B cell (primary cell): ENCODE results near the gene ATP8A2. TPM values are rescaled to one million over a fixed set of nuclear protein-coding genes. Genes with fewer than 3 reads are reported as not detected.

Source experiments
- ATAC-seq: fragments of 200-7000 bp; cut with Tn5 transposase; one replicate; pipeline ENCODE4 v1.10.0; 2021; ENCODE audit warnings: low read depth, mild to moderate bottlenecking, moderate number of reproducible peaks, moderate library complexity
- CTCF ChIA-PET: fragments of 350-600 bp; sonication (Branson Sonifier 250); formaldehyde crosslinking; loops from one replicate; lab custom pipeline; 2021; ENCODE audit warnings: antibody characterized with exemption, inconsistent platforms; lab: Charles Lee
- POLR2A ChIA-PET: fragments of 350-600 bp; sonication (Branson Sonifier 250); formaldehyde crosslinking; loops from one replicate; lab custom pipeline; 2021; ENCODE audit warnings: antibody characterized with exemption; lab: Charles Lee
- DNase-seq: peaks from one replicate; pipeline ENCODE4 v3.0.0; 2013
- H2AFZ ChIP-seq: 2 replicates; pipeline ENCODE4 v1.6.1; 2012; ENCODE audit warnings: mild to moderate bottlenecking, low read depth, low read length; ENCODE audit not compliant: insufficient read depth, poor library complexity, severe bottlenecking
- H3K27ac ChIP-seq, 2 donors: 1 replicate in 1 of 2; 2 replicates in 1 of 2; pipeline ENCODE4 v1.5.1; 2012 to 2013; ENCODE audit warnings: low read length in 2 of 2, mild to moderate bottlenecking in 2 of 2, moderate library complexity in 1 of 2
- H3K27me3 ChIP-seq, 4 experiments: fragments of 200-600 bp in 1 of 4; sonication (generic) in 1 of 4; replicated peaks in 1 of 4; 1 replicate in 2 of 4; 2 replicates in 2 of 4; pipeline versions ENCODE4 v1.6.1 to v1.7.0; 2013 to 2016; ENCODE audit warnings: low read length in 3 of 4, mild to moderate bottlenecking in 2 of 4, mixed read lengths in 1 of 4, moderate library complexity in 1 of 4; ENCODE audit not compliant: insufficient read depth in 4 of 4, control insufficient read depth in 3 of 4; ENCODE audit errors: control extremely low read depth in 1 of 4
- H3K36me3 ChIP-seq, 2 experiments: replicated peaks in 1 of 2; 1 replicate in 1 of 2; 2 replicates in 1 of 2; pipeline versions ENCODE4 v1.6.1 to v1.7.1; 2013; ENCODE audit warnings: low read length in 1 of 2; ENCODE audit not compliant: insufficient read depth in 2 of 2, control insufficient read depth in 1 of 2; ENCODE audit errors: control extremely low read depth in 1 of 2, extremely low read depth in 1 of 2
- H3K4me1 ChIP-seq, 2 donors: fragments of 200-600 bp in 1 of 2; sonication (generic) in 1 of 2; 1 replicate in 1 of 2; 2 replicates in 1 of 2; pipeline versions ENCODE4 v1.5.1 to v1.6.1; 2013 to 2017; ENCODE audit warnings: low read length in 2 of 2; ENCODE audit not compliant: control insufficient read depth in 2 of 2, insufficient read depth in 2 of 2
- H3K4me2 ChIP-seq: replicated peaks from 2 replicates; pipeline ENCODE3; 2012; ENCODE audit warnings: mild to moderate bottlenecking, low read depth, low read length; ENCODE audit not compliant: poor library complexity, severe bottlenecking
- H3K4me3 ChIP-seq, 5 experiments: fragments of 200-600 bp in 1 of 5; sonication (generic) in 1 of 5; 1 replicate in 3 of 5; 2 replicates in 2 of 5; pipeline versions ENCODE4 v1.5.1 to v1.7.0; 2011 to 2016; ENCODE audit warnings: low read length in 4 of 5, mild to moderate bottlenecking in 4 of 5, low read depth in 2 of 5, control low read depth in 1 of 5, moderate library complexity in 1 of 5; ENCODE audit not compliant: insufficient read depth in 1 of 5; ENCODE audit errors: control extremely low read depth in 1 of 5, extremely low read depth in 1 of 5
- H3K79me2 ChIP-seq: fragments of 200-600 bp; sonication (generic); one replicate; pipeline ENCODE4 v1.6.0; 2016; ENCODE audit warnings: low read length; ENCODE audit not compliant: control insufficient read depth, insufficient read depth
- H3K9ac ChIP-seq: fragments of 200-600 bp; sonication (generic); 2 replicates; pipeline ENCODE4 v1.6.1; 2017; ENCODE audit warnings: mild to moderate bottlenecking, low read length, moderate library complexity
- H3K9me3 ChIP-seq, 3 donors: one replicate each; pipeline versions ENCODE4 v1.6.1 to v1.7.1; 2013; ENCODE audit warnings: low read length in 2 of 3; ENCODE audit not compliant: control insufficient read depth in 2 of 3, insufficient read depth in 1 of 3; ENCODE audit errors: control extremely low read depth in 1 of 3
- H4K20me1 ChIP-seq: 2 replicates; pipeline ENCODE4 v1.6.0; 2012; ENCODE audit warnings: mild to moderate bottlenecking, low read length; ENCODE audit not compliant: insufficient read depth, control insufficient read depth, poor library complexity, severe bottlenecking
- H3K27ac Mint-ChIP-seq: one replicate; pipeline ENCODE4 v1.8.0; 2021; ENCODE audit warnings: mixed read lengths
- H3K27me3 Mint-ChIP-seq: one replicate; pipeline ENCODE4 v1.8.0; 2021; ENCODE audit warnings: mixed read lengths
- H3K4me1 Mint-ChIP-seq: one replicate; pipeline ENCODE4 v1.8.0; 2021; ENCODE audit warnings: mixed read lengths
- H3K4me3 Mint-ChIP-seq: one replicate; pipeline ENCODE4 v1.8.0; 2021; ENCODE audit warnings: mixed read lengths
- H3K9me3 Mint-ChIP-seq: one replicate; pipeline ENCODE4 v1.8.0; 2022; ENCODE audit warnings: mixed read lengths; ENCODE audit not compliant: insufficient read depth
- CTCF ChIP-seq: fragments of 200-600 bp; IDR thresholded peaks from one replicate; pipeline ENCODE4 v1.8.0; 2022; ENCODE audit warnings: antibody characterized with exemption, mild to moderate bottlenecking
- EZH2 ChIP-seq: IDR thresholded peaks from 2 replicates; pipeline ENCODE4 v1.6.1; 2012; ENCODE audit warnings: borderline replicate concordance, low read depth, mild to moderate bottlenecking, moderate library complexity, low read length; ENCODE audit not compliant: insufficient read depth, poor library complexity, severe bottlenecking
- WGBS: methylation state at CpG from one replicate; pipeline ENCODE4 v1.1.5; 2013; ENCODE audit warnings: missing lambda C conversion rate; ENCODE audit not compliant: insufficient coverage; 5-methylcytosine and 5-hydroxymethylcytosine counted together
- intact Hi-C: fragments of 100-400 bp; cut with micrococcal nuclease; formaldehyde crosslinking; loops from one replicate; pipeline ENCODE4 v1.10.0; 2022
- polyA plus RNA-seq: library from polyadenylated mRNA; depleted of rRNA; stranded (reverse); fragments of >200 nt; gene quantifications from 2 replicates; pipeline ENCODE4 v1.2.3, GENCODE V29; 2012
- total RNA-seq, 2 donors: library from RNA; stranded (reverse); fragments of 120-200 nt in 1 of 2; gene quantifications; 1 replicate in 1 of 2; 2 replicates in 1 of 2; pipeline versions ENCODE4 v1.2.3 to v1.2.4, GENCODE V29; 2013 to 2022

ATP8A2 gene
- total and polyA plus RNA-seq, 2 donors (not counting 1 experiment from before 2014, with no cell fraction given): not detected

DNA sequence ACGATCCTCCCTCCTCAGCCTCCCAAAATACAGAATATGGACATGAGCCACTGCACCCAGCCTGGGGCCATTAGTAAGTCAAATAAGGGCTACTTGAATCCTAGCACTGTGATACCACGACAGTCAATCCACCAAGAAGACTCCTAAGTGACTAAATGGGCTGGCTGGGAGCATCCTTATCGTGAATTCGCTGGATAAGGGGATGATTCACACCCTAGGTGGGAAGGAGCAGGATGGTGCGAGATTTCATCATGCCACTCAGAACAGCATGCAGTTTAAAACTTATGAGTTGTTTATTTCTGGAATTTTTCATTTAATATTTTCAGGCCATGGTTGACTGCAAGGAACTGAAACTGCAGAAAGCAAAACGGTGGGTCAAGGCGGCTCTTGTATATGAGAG is 30.2 kb downstream of the ATP8A2 start:
- no peaks in the 10 kb centered on the region for H3K4me1 Mint-ChIP-seq
- Histone ChIP-seq H3K79me2 (no peaks in the 10 kb centered on the region), H3K27ac (no peak overlapping the region), H3K36me3 (no peaks in the 10 kb centered on the region), H4K20me1 (no peaks in the 10 kb centered on the region), H3K4me3 (no peak overlapping the region), H3K9ac (no peak overlapping the region), H3K27me3 (peaks cover 0 to 10% (median 0%) of the 10 kb centered on the region in 4 experiments), H3K4me2 (no peak overlapping the region), H3K4me1 (no peaks in the 10 kb centered on the region), H2AFZ (no peak overlapping the region), H3K9me3 (peaks cover 0 to 3% (median 0%) of the 10 kb centered on the region in 3 donors)
- no peak overlapping the region for H3K27ac Mint-ChIP-seq
- WGBS: 92% methylated on average over 6 of the region's 7 CpGs
- no peaks in the 10 kb centered on the region for H3K9me3 Mint-ChIP-seq
- TF ChIP-seq CTCF: no peak
- no peak for TF ChIP-seq EZH2
- ATAC-seq (no peak), DNase-seq (no peak)
- ChIA-PET CTCF (no interaction called here), POLR2A (no interaction called here)
- H3K4me3 Mint-ChIP-seq: no peak overlapping the region
- peaks cover 26% of the 10 kb centered on the region for H3K27me3 Mint-ChIP-seq
- intact Hi-C loops: no loop called here

DNA sequence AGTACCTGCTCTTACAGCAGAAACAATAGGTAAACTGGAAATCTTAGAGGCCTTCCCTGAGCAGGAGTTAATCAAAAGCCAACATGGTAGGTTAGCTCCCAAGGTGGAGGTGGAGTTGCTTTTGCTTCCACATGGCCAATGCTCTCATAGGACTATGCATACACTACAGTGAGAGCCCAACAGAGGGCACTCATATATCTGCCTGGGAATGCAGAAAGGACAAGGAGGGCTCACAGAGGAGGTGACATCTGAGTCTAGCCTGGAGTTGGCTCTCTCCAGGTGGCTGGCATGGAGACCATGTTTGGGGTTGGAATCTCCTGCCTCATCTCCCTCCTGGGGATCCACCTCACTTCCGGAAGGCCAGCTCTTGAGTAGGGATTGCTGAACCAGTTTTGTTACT is 34.6 kb downstream of the ATP8A2 start:
- no CpG with 5 or more reads among the region's 1 CpG for WGBS
- Mint-ChIP-seq H3K27me3 (peaks cover 19% of the 10 kb centered on the region), H3K4me3 (no peak overlapping the region), H3K4me1 (no peaks in the 10 kb centered on the region), H3K9me3 (peaks cover 3% of the 10 kb centered on the region), H3K27ac (no peak overlapping the region)
- intact Hi-C loops: no loop called here
- H3K4me3 ChIP-seq: no peak overlapping the region
- ATAC-seq (no peak), DNase-seq (no peak)
- no peaks in the 10 kb centered on the region for H3K79me2 ChIP-seq
- H4K20me1 ChIP-seq: no peaks in the 10 kb centered on the region
- no peak for TF ChIP-seq CTCF
- no peak for TF ChIP-seq EZH2
- H3K36me3 ChIP-seq: no peaks in the 10 kb centered on the region
- H3K9me3 ChIP-seq: no peaks in the 10 kb centered on the region
- H2AFZ ChIP-seq: no peak overlapping the region
- no peak overlapping the region for H3K4me2 ChIP-seq
- peaks cover 0 to 10% (median 0%) of the 10 kb centered on the region in 4 experiments for H3K27me3 ChIP-seq
- H3K9ac ChIP-seq: no peak overlapping the region
- POLR2A ChIA-PET: interaction anchor here (0.5 kb wide), 1 partner anchor 35 kb away, joined by 4 read pairs; no protein-coding TSS in a partner anchor
- CTCF ChIA-PET: no interaction called here
- H3K27ac ChIP-seq: no peak overlapping the region
- H3K4me1 ChIP-seq: no peaks in the 10 kb centered on the region
